Measurements from ENCODE around the gene NOTCH2NLA. TPM values are rescaled to one million over a fixed set of nuclear protein-coding genes. Genes with fewer than 3 reads are reported as not detected.
"Not testable (repeated sequence)": the region's sequence is repeated elsewhere in the genome, so short reads cannot be mapped to it uniquely, and the experiment has no call there.

NOTCH2NLA gene
- total and polyA plus RNA-seq, 4 donors: 14.6 to 128 (median 34.0) TPM

DNA sequence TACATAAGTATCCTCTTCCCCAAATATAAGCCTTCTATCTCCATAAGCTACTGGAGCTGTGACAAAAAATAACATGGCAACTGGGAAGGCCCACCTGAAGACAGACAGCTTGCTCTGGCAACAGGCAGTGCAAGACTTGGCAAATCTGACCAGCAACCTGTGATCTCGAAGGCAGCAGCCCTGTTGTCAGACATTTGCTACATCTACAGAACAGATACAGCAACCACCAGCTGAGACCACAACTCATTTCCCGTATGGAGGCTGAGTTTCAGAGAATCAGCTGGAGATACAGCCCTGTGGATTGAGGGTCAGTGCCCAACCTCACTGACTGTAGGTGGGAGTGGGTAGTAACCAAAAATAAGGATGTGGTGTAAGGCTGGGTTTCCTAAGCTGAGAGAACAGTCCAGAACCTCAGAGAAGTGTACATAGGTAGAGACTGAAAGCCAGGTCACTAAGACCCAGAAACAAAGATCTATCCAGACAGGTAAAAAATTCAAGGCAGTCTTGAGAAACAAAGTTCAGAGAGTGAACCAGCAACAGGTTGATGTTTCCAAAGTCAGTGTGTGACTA, 37.4 kb upstream of the NOTCH2NLA start:
- DNase-seq; H3K36me3 ChIP-seq (ENCODE audit: control insufficient read depth in 4 of 4, insufficient read depth in 4 of 4, low read length in 4 of 4); H3K27me3 ChIP-seq (ENCODE audit: control insufficient read depth in 3 of 3, insufficient read depth in 3 of 3, low read length in 2 of 3); H3K4me1 ChIP-seq (ENCODE audit: control insufficient read depth in 5 of 5, insufficient read depth in 5 of 5, low read length in 5 of 5); ATAC-seq (ENCODE audit: insufficient read depth, low FRiP score); H3K9ac ChIP-seq (ENCODE audit: insufficient read depth in 1 of 2, low read length in 2 of 2); H3K9me3 ChIP-seq (ENCODE audit: control insufficient read depth in 4 of 4, insufficient read depth in 3 of 4, low read length in 3 of 4); H3K27ac ChIP-seq (ENCODE audit: low read depth in 1 of 2, low read length in 1 of 2); H3K4me3 ChIP-seq: not testable (repeated sequence)
- WGBS, 2 donors: no CpG with 5 or more reads among the region's 2 CpGs

- H3K4me3 ChIP-seq; H3K4me1 ChIP-seq (ENCODE audit: control insufficient read depth in 5 of 5, insufficient read depth in 5 of 5, low read length in 5 of 5); H3K9me3 ChIP-seq (ENCODE audit: control insufficient read depth in 4 of 4, insufficient read depth in 3 of 4, low read length in 3 of 4); H3K9ac ChIP-seq (ENCODE audit: insufficient read depth in 1 of 2, low read length in 2 of 2); DNase-seq; H3K27me3 ChIP-seq (ENCODE audit: control insufficient read depth in 3 of 3, insufficient read depth in 3 of 3, low read length in 2 of 3); ATAC-seq (ENCODE audit: insufficient read depth, low FRiP score); H3K36me3 ChIP-seq (ENCODE audit: control insufficient read depth in 4 of 4, insufficient read depth in 4 of 4, low read length in 4 of 4); H3K27ac ChIP-seq (ENCODE audit: low read depth in 1 of 2, low read length in 1 of 2): not testable (repeated sequence)
- WGBS, 2 donors: no CpG with 5 or more reads among the region's 3 CpGs
These were observed 35.9 kb upstream of the NOTCH2NLA start for GRCh38 chr1:146264761-146265160.

GRCh38 chr1:146260006-146260730, 31.3 kb upstream of the NOTCH2NLA start:
- ATAC-seq (ENCODE audit: insufficient read depth, low FRiP score): not testable (repeated sequence)
- WGBS, 2 donors: no CpG with 5 or more reads among the region's 8 CpGs

GRCh38 chr1:146257992-146258552, 29.3 kb upstream of the NOTCH2NLA start:
- not testable (repeated sequence) for H3K36me3 ChIP-seq (ENCODE audit: control insufficient read depth in 4 of 4, insufficient read depth in 4 of 4, low read length in 4 of 4); H3K9me3 ChIP-seq (ENCODE audit: control insufficient read depth in 4 of 4, insufficient read depth in 3 of 4, low read length in 3 of 4); H3K4me3 ChIP-seq; H3K9ac ChIP-seq (ENCODE audit: insufficient read depth in 1 of 2, low read length in 2 of 2); H3K4me1 ChIP-seq (ENCODE audit: control insufficient read depth in 5 of 5, insufficient read depth in 5 of 5, low read length in 5 of 5); H3K27me3 ChIP-seq (ENCODE audit: control insufficient read depth in 3 of 3, insufficient read depth in 3 of 3, low read length in 2 of 3); DNase-seq; ATAC-seq (ENCODE audit: insufficient read depth, low FRiP score); H3K27ac ChIP-seq (ENCODE audit: low read depth in 1 of 2, low read length in 1 of 2)
- no CpG with 5 or more reads among the region's 1 CpG for WGBS, 2 donors

More at GRCh38 chr1:146260006-146260730, 31.3 kb upstream of the NOTCH2NLA start:
- not testable (repeated sequence) for H3K4me3 ChIP-seq; DNase-seq; H3K27me3 ChIP-seq (ENCODE audit: control insufficient read depth in 3 of 3, insufficient read depth in 3 of 3, low read length in 2 of 3); H3K9me3 ChIP-seq (ENCODE audit: control insufficient read depth in 4 of 4, insufficient read depth in 3 of 4, low read length in 3 of 4); H3K36me3 ChIP-seq (ENCODE audit: control insufficient read depth in 4 of 4, insufficient read depth in 4 of 4, low read length in 4 of 4); H3K9ac ChIP-seq (ENCODE audit: insufficient read depth in 1 of 2, low read length in 2 of 2); H3K4me1 ChIP-seq (ENCODE audit: control insufficient read depth in 5 of 5, insufficient read depth in 5 of 5, low read length in 5 of 5); H3K27ac ChIP-seq (ENCODE audit: low read depth in 1 of 2, low read length in 1 of 2)

GRCh38 chr1:146254569-146255197, 25.9 kb upstream of the NOTCH2NLA start:
- not testable (repeated sequence) for H3K9ac ChIP-seq (ENCODE audit: insufficient read depth in 1 of 2, low read length in 2 of 2); H3K4me1 ChIP-seq (ENCODE audit: control insufficient read depth in 5 of 5, insufficient read depth in 5 of 5, low read length in 5 of 5); DNase-seq; H3K9me3 ChIP-seq (ENCODE audit: control insufficient read depth in 4 of 4, insufficient read depth in 3 of 4, low read length in 3 of 4); ATAC-seq (ENCODE audit: insufficient read depth, low FRiP score); H3K4me3 ChIP-seq; H3K27ac ChIP-seq (ENCODE audit: low read depth in 1 of 2, low read length in 1 of 2); H3K27me3 ChIP-seq (ENCODE audit: control insufficient read depth in 3 of 3, insufficient read depth in 3 of 3, low read length in 2 of 3); H3K36me3 ChIP-seq (ENCODE audit: control insufficient read depth in 4 of 4, insufficient read depth in 4 of 4, low read length in 4 of 4)
- 91 to 100% methylated on average over 1 of the region's 4 CpGs for WGBS, 2 donors

- H3K4me1 ChIP-seq (ENCODE audit: control insufficient read depth in 5 of 5, insufficient read depth in 5 of 5, low read length in 5 of 5); ATAC-seq (ENCODE audit: insufficient read depth, low FRiP score); H3K27ac ChIP-seq (ENCODE audit: low read depth in 1 of 2, low read length in 1 of 2); DNase-seq; H3K9me3 ChIP-seq (ENCODE audit: control insufficient read depth in 4 of 4, insufficient read depth in 3 of 4, low read length in 3 of 4); H3K27me3 ChIP-seq (ENCODE audit: control insufficient read depth in 3 of 3, insufficient read depth in 3 of 3, low read length in 2 of 3); H3K9ac ChIP-seq (ENCODE audit: insufficient read depth in 1 of 2, low read length in 2 of 2); H3K36me3 ChIP-seq (ENCODE audit: control insufficient read depth in 4 of 4, insufficient read depth in 4 of 4, low read length in 4 of 4); H3K4me3 ChIP-seq: not testable (repeated sequence)
- WGBS, 2 donors: no CpG with 5 or more reads among the region's 4 CpGs
These were observed 24.5 kb upstream of the NOTCH2NLA start for GRCh38 chr1:146253249-146253855.

DNA sequence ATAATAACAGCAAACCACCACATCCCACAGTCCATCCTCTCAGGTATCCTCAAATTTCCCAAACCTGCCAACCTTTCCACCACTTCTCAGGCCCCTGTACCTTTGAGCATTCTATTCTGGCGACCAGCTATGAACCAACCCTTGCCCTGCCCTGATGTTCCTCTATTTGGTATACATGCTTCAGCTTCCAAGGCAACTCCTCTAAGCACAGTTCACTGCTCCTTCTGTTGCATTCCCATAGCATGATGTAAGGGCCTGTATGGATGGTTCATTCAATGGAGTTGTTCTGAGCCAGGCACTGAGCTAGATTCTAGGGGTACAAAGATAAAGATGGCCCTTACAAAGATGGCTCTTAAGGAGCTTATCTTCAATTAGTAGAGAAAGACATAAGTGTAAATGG, 22.7 kb upstream of the NOTCH2NLA start:
- ATAC-seq (ENCODE audit: insufficient read depth, low FRiP score); H3K36me3 ChIP-seq (ENCODE audit: control insufficient read depth in 4 of 4, insufficient read depth in 4 of 4, low read length in 4 of 4); H3K4me3 ChIP-seq; H3K4me1 ChIP-seq (ENCODE audit: control insufficient read depth in 5 of 5, insufficient read depth in 5 of 5, low read length in 5 of 5); DNase-seq; H3K9me3 ChIP-seq (ENCODE audit: control insufficient read depth in 4 of 4, insufficient read depth in 3 of 4, low read length in 3 of 4); H3K27ac ChIP-seq (ENCODE audit: low read depth in 1 of 2, low read length in 1 of 2); H3K9ac ChIP-seq (ENCODE audit: insufficient read depth in 1 of 2, low read length in 2 of 2); H3K27me3 ChIP-seq (ENCODE audit: control insufficient read depth in 3 of 3, insufficient read depth in 3 of 3, low read length in 2 of 3): not testable (repeated sequence)
- no CpG with 5 or more reads among the region's 1 CpG for WGBS, 2 donors

All from lung (tissue), 10 donors.